Sigmoid colon (tissue), 4 donors: ENCODE data around the gene CCND3.

Experiments
- POLR2A ChIP-seq, 2 donors: fragments of 450-650 bp; IDR thresholded peaks; one replicate each; pipeline ENCODE4 v1.6.1; 2016; ENCODE audit warnings: antibody characterized with exemption in 2 of 2, mild to moderate bottlenecking in 2 of 2, moderate library complexity in 2 of 2
- POLR2AphosphoS5 ChIP-seq, 4 donors: sonication (generic); formaldehyde crosslinking; IDR thresholded peaks; one replicate each; pipeline ENCODE4 v1.6.1; 2017; ENCODE audit warnings: antibody characterized with exemption in 4 of 4
- TF ChIP-seq, protein P1 (sequence below), 4 experiments: fragments of 450-650 bp in 3 of 4; fragments of 200-600 bp in 1 of 4; IDR thresholded peaks; one replicate each; pipeline ENCODE4 v1.5.1; 2016 to 2019; ENCODE audit warnings: antibody characterized with exemption in 4 of 4, mild to moderate bottlenecking in 3 of 4, moderate library complexity in 2 of 4

DNA sequence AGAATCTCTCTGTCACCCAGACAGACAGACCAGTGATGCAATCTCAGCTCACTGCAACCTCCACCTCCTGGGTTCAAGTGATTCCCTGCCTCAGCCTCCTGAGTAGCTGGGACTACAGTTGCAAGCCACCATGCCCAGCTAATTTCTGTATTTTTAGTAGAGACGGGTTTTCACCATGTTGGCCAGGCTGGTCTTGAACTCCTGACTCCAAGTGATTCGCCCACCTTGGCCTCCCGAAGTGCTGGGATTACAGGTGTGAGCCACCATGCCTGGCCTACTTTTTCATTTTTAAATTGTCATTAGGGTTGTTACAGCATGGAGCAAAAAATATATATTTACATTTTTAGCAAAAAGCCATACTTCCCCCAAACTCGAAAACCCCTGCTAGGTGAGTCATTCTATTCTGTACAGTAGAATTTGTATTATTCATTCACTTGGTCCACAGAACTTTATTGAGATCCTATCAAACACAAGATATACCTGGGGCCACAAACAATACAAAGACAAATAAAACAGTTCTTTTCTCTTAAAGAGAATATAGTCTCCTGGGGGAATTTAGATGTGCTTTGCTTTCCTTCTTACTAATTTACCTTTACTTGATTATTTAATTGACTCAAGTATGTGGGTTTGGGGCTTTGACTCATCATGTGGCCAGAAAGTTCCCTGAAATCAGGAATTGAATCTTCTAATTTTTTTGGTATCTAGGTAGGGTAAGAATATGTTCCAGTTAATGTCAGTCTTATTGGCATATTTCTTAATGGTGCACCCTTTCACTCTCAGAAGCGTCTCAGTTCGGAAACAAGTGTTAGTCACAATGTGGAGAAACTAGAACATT lies 16.6 kb upstream of the CCND3 start:
- TF ChIP-seq, protein P1, sequence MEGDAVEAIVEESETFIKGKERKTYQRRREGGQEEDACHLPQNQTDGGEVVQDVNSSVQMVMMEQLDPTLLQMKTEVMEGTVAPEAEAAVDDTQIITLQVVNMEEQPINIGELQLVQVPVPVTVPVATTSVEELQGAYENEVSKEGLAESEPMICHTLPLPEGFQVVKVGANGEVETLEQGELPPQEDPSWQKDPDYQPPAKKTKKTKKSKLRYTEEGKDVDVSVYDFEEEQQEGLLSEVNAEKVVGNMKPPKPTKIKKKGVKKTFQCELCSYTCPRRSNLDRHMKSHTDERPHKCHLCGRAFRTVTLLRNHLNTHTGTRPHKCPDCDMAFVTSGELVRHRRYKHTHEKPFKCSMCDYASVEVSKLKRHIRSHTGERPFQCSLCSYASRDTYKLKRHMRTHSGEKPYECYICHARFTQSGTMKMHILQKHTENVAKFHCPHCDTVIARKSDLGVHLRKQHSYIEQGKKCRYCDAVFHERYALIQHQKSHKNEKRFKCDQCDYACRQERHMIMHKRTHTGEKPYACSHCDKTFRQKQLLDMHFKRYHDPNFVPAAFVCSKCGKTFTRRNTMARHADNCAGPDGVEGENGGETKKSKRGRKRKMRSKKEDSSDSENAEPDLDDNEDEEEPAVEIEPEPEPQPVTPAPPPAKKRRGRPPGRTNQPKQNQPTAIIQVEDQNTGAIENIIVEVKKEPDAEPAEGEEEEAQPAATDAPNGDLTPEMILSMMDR (IDR thresholded peaks at IDR 0.05): no peak
- TF ChIP-seq POLR2AphosphoS5 (IDR thresholded peaks at IDR 0.05) (no peak), POLR2A (IDR thresholded peaks at IDR 0.05) (no peak)
